AG04449 (cell line): Measurements from ENCODE around the gene MINDY3.
"Not testable (repeated sequence)": the region's sequence is repeated elsewhere in the genome, so short reads cannot be mapped to it uniquely, and the experiment has no call there.

Source experiments
- CTCF ChIA-PET: fragments of 350-600 bp; formaldehyde crosslinking; extraction: SDS; loops from one replicate; lab custom pipeline; 2021; ENCODE audit warnings: antibody characterized with exemption; lab: Yijun Ruan, JAX
- POLR2A ChIA-PET: fragments of 400-600, 350-600 bp; formaldehyde crosslinking; extraction: SDS; loops from one replicate; lab custom pipeline; 2020; ENCODE audit warnings: antibody characterized with exemption, inconsistent platforms; lab: Yijun Ruan, JAX
- DNase-seq: peaks from one replicate; pipeline ENCODE4 v3.0.0-alpha.2; 2010; ENCODE audit warnings: low read depth, low spot score
- H3K4me3 ChIP-seq: 2 replicates; pipeline ENCODE4 v1.5.1; 2011; ENCODE audit warnings: low read depth, mild to moderate bottlenecking, control low read depth, low read length
- CTCF ChIP-seq: IDR thresholded peaks from one replicate; pipeline ENCODE4 v1.5.1; 2011; ENCODE audit warnings: mild to moderate bottlenecking, moderate library complexity, low read length, control low read depth, inconsistent platforms; ENCODE audit not compliant: insufficient read depth; ENCODE audit errors: missing control alignments

The MINDY3 gene

GRCh38 chr10:15783941-15784636 is 76.2 kb downstream of the MINDY3 start:
- no peak overlapping the region for H3K4me3 ChIP-seq
- POLR2A ChIA-PET = no interaction called here
- DNase-seq = no peak
- CTCF ChIA-PET = no interaction called here
- TF ChIP-seq CTCF = no peak

DNA sequence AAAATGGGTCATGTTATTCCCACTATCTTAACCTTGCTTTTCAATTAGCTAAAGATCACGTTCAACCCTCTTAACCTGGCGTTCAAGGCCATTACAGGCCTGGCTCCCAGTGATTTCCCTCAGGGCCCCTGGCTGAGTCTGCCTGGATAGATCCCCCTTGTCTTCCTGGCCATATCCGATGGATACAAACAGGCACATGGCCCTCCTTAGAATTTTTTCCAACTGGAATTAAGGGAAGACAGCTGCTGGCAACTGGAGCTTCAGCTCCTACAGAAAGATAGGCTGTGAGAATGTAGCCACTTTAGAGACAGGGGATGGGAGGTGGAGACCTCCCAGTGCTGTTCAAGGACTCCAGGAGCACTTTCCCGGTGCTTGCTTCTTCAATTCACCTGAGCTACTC is 77.5 kb downstream of the MINDY3 start:
- DNase-seq = no peak
- ChIA-PET POLR2A (no interaction called here), CTCF (no interaction called here)
- H3K4me3 ChIP-seq = no peak overlapping the region
- TF ChIP-seq CTCF = no peak

- DNase-seq = no peak
- no peak overlapping the region for H3K4me3 ChIP-seq
- POLR2A ChIA-PET = no interaction called here
- TF ChIP-seq CTCF = no peak
- CTCF ChIA-PET = interaction anchor here (0.9 kb wide), 1 partner anchor 26 kb away, joined by 3 read pairs; no protein-coding TSS in a partner anchor
Measured at GRCh38 chr10:15781381-15781960, 78.8 kb downstream of the MINDY3 start.

DNA sequence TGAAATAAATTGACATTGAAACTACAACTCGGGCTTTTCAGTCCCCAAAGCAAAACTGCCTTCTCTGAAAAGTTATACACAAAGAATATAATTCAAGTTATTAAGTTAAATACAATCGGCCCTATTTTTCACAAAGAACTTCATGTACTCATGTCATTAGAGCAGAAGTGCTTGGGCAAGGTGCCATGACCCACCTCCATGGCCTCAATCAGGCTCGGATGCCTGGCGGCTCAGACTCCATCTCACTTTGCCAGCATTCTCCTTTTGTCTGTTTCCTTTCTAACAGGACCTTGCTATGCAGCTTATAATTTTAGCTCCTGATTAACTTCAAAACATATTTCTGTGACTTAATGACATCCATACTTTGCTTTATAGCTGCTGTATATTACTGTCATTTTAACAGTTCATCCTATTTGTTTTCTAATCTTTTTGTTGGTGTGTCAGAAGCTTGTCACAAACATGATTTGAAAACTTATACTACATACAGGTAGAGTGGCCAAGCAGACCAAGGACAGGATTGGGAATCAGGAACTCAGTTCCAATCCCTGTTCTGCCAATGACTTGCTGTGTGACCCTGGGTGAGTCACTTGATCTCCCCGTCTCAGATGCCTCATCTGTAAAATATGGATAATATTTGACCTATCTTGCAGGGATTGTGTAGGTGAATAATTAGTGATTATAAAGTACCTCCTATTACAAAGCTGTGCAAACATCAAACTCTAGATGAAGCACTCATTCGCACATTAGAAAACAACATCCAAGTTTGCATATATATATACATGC is 79.8 kb downstream of the MINDY3 start:
- no peak for TF ChIP-seq CTCF
- POLR2A ChIA-PET = no interaction called here
- H3K4me3 ChIP-seq = no peak overlapping the region
- no peak for DNase-seq
- CTCF ChIA-PET = interaction anchor here (0.9 kb wide), 1 partner anchor 27 kb away, joined by 3 read pairs; no protein-coding TSS in a partner anchor

DNA sequence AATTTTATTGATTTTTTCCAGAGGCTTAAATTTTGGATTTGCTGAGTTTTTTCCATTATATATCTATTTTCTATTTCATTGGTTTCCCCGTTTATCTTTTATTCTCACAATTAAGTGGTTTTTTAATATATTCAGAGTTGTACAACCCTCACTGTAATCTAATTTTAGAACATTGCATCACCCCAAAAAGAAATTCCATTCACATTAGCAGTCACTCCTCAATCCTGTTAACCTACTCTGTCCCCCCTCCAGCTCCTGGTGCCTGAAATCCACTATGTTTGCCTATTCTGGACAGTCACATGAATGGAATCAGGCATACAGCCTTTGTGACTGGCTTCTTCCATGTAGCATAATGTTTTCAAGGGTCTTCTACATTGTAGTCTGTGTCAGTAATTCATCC is 84.8 kb downstream of the MINDY3 start:
- DNase-seq = peak; percentile 64
- POLR2A ChIA-PET = no interaction called here
- CTCF ChIA-PET = interaction anchor here (0.7 to 0.9 kb wide), 2 partner anchors 31 to 55 kb away, joined by 3 read pairs; no protein-coding TSS in a partner anchor
- no peak overlapping the region for H3K4me3 ChIP-seq
- TF ChIP-seq CTCF = no peak

GRCh38 chr10:15774534-15774933 is 85.8 kb downstream of the MINDY3 start:
- H3K4me3 ChIP-seq, POLR2A ChIA-PET, DNase-seq, CTCF ChIA-PET: not testable (repeated sequence)
